Lower leg skin (tissue), 4 donors: ENCODE measurements around the gene MECR. TPM values are rescaled to one million over a fixed set of nuclear protein-coding genes. Genes with fewer than 3 reads are reported as not detected.

Experiments
- DNase-seq, 2 donors: peaks; one replicate each; pipeline ENCODE4 v3.0.0-alpha.2; 2019; ENCODE audit warnings: low spot score in 2 of 2
- H3K4me3 ChIP-seq: fragments of 200-600 bp; sonication (generic); 2 replicates; pipeline ENCODE4 v1.5.1; 2017; ENCODE audit warnings: mild to moderate bottlenecking, low read depth; ENCODE audit not compliant: poor library complexity, severe bottlenecking
- CTCF ChIP-seq, 3 donors: fragments of 450-650 bp; IDR thresholded peaks; one replicate each; pipeline ENCODE4 v1.5.1; 2016; ENCODE audit warnings: antibody characterized with exemption in 3 of 3, mild to moderate bottlenecking in 3 of 3, moderate library complexity in 2 of 3
- POLR2A ChIP-seq, 2 donors: fragments of 450-650 bp; IDR thresholded peaks; one replicate each; pipeline ENCODE4 v1.6.1; 2016 to 2017; ENCODE audit warnings: antibody characterized with exemption in 2 of 2, mild to moderate bottlenecking in 1 of 2, moderate library complexity in 1 of 2
- WGBS, 2 donors: methylation state at CpG; one replicate each; pipeline ENCODE4 v1.1.5; 2018; 5-methylcytosine and 5-hydroxymethylcytosine counted together
- intact Hi-C: fragments of 100-400 bp; cut with DNase I; formaldehyde crosslinking; loops from one replicate; pipeline ENCODE4 v1.15.0; 2023; ENCODE audit warnings: low total_unique reads
- total RNA-seq, 4 donors: library from RNA; depleted of rRNA; stranded (reverse); fragments of >200 nt; gene quantifications; one replicate each; pipeline ENCODE4 v1.1.0, GENCODE V29; 2016

Gene MECR
- total RNA-seq, 4 donors from 2014 or later = 23.2 to 28.3 (median 25.3) TPM

GRCh38 chr1:29221296-29221695 is 9.4 kb downstream of the MECR start:
- no peak for TF ChIP-seq CTCF (IDR thresholded peaks at IDR 0.05)
- TF ChIP-seq POLR2A (IDR thresholded peaks at IDR 0.05) = no peak
- 90% methylated on average over 3 of the region's 3 CpGs for WGBS, 2 donors
- no peak for DNase-seq
- H3K4me3 ChIP-seq = no peak overlapping the region
- intact Hi-C loops = no loop called here

DNA sequence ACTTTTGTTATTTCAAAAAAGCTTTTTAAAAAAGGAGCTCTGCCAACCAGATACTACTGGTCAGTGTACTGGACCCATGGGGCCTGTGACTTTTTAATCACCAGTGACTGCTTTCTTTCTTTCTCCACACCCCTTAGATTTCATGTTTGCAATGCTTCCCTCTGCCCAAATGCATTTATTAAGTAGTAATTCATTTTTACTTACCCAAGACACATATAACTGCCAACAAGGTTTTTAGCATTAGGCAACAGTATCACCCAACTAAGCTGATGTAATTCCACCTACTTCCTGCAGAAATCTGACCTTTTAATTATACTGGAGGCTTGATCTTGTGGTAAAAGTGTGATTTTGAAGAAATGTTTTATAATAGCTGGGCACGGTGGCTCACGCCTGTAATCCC is 12.5 kb downstream of the MECR start:
- intact Hi-C loops = no loop called here
- no peak for DNase-seq
- 91 to 100% methylated on average over 2 of the region's 2 CpGs for WGBS, 2 donors
- H3K4me3 ChIP-seq = no peak overlapping the region
- no peak for TF ChIP-seq POLR2A (IDR thresholded peaks at IDR 0.05)
- TF ChIP-seq CTCF (IDR thresholded peaks at IDR 0.05) = no peak

DNA sequence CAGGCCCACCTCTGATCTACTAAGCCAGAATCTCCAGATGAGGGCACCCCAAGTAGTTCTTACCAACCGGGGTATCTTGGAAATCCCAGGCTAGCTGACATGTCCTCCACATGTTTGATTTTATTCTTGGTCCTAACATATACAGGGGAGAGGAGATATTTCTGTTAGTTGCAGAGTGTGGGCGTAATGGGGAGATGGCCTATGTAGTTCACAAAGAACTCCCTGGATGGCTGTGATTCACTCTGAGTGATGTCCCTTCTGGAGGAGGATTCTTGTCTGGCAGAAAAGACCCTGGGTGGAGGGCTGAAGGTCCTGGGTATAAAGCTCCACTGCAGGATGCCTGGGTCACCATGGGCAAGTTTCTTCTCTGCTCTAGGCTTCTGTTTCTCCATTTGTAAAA is 13.1 kb downstream of the MECR start:
- no peak for DNase-seq
- TF ChIP-seq CTCF (IDR thresholded peaks at IDR 0.05) (no peak), POLR2A (IDR thresholded peaks at IDR 0.05) (no peak)
- intact Hi-C loops = no loop called here
- 81 to 91% methylated on average over 2 of the region's 2 CpGs for WGBS, 2 donors
- H3K4me3 ChIP-seq = no peak overlapping the region

DNA sequence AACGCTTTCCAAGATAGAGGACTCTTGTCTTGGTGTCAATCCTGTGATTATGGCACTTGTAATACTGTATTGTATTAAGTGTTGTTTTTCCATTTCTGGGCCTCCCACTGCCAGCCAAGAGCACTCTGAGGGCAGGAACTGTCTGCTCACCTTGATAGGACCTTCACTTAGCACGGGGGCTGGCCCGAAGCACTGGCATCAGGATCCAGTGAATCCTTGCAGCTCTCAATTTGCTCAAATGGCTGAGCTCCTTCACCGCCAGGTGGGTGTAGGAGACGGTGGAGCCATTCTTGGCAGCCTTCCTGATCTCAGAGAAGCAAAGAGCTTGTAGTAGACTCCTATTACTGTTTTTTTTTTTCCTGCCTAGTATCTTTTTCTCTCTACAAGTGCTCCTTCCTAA is 17.7 kb downstream of the MECR start:
- DNase-seq = no peak
- no peak overlapping the region for H3K4me3 ChIP-seq
- 90 to 98% methylated on average over 5 of the region's 5 CpGs for WGBS, 2 donors
- TF ChIP-seq POLR2A (IDR thresholded peaks at IDR 0.05) (no peak), CTCF (IDR thresholded peaks at IDR 0.05) (no peak)
- intact Hi-C loops = no loop called here

DNA sequence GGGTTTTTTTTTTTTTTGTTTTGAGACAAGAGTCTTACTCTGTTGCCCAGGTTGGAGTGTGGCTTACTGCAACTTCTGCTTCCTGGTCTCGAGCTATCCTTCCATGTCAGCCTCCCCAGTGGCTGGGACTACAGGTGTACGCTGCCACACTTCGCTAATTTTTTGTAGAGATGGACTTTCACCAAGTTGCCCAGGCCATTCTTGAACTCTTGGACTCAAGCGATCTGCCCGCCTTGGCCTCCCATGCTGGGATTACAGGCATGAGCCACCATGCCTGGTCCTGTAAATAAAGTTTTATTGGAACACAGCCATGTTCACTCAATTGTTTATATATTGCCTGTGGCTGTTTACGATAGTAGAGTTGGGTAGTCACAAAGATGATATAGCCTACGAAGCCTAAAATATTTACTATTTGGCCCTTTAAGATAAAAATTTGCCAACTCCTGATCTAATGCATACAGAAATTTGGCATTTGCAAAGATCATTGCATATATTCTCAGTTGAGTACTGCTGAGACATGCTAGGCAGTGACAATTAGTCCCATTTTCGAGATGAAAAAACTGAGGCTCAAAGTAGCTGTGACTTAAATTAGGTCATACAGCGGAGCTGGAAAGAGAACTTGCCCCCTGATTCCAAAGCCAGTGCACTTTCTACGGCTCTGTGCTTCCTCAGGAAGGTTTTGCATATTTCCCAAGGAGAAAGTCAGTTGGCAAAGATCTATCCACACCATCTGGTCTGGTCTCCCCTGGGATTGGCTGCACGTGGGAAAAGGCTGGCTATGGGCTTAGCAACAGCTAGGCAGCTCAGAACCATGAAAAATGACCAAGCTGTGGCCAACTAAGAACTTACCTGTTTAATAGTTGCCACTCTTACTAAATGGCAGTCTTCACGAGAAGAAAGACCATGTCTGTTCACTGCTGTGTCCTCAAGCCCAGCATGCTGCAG is 19.4 kb downstream of the MECR start:
- WGBS, 2 donors = 88% methylated on average over 12 of the region's 12 CpGs
- no peak overlapping the region for H3K4me3 ChIP-seq
- TF ChIP-seq CTCF (IDR thresholded peaks at IDR 0.05) (no peak), POLR2A (IDR thresholded peaks at IDR 0.05) (no peak)
- DNase-seq = no peak
- intact Hi-C loops = no loop called here
